Measurements from ENCODE around the gene CASKIN2.

The CASKIN2 gene

GRCh38 chr17:75504347-75505151, 10.8 kb downstream of the CASKIN2 start:
- peak; percentile 52 to 64 (median 59) for DNase-seq

DNA sequence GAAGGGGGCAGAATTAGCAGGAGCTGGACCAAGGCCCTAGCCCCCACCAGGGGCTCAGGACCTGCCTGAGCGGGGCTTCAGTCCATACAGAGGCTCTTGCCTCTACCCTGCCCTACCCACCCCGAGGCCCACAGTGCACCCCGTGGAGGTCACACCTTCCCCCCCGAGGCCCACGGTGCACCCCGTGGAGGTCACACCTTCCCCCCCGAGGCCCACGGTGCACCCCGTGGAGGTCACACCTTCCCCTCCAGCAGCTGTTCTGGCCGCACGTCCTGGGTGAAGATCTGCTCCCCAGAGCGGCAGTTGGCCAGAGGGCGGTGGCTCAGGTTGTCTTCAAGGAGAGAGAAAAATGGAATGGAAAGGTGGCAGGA, 11.4 kb downstream of the CASKIN2 start:
- DNase-seq, result no peak

DNA sequence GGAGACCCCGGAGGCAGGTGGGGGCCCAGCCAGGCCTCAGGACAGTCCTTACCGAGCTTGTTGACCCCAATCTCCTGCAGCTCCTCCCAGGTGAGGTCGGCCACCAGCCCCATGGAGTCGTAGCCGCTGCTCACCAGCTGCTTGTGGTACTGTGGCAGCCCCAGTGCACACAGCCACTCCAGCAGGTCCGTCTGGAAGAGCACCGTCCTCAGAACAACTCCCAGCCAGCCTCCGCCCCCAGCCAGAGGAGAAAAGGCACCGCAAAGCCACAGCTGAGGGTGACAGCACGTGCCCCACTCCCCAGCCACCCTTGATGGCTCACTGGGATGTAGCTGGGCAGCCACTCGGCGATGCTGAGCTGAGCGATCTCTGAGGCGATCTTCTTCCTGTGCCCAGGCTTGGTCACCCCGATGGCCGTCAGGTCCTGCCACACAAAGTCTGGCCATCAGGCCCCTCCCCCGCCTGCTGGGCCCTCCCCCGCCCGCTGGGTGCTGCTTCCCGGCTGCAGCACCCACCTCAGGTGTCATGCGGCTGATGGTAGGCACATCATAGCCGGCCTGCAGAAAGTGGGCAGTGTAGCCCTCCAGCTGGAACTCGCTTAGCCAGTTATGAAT, 11.9 kb downstream of the CASKIN2 start:
- no peak for DNase-seq

GRCh38 chr17:75502721-75503329, 12.5 kb downstream of the CASKIN2 start:
- DNase-seq, result no peak

DNA sequence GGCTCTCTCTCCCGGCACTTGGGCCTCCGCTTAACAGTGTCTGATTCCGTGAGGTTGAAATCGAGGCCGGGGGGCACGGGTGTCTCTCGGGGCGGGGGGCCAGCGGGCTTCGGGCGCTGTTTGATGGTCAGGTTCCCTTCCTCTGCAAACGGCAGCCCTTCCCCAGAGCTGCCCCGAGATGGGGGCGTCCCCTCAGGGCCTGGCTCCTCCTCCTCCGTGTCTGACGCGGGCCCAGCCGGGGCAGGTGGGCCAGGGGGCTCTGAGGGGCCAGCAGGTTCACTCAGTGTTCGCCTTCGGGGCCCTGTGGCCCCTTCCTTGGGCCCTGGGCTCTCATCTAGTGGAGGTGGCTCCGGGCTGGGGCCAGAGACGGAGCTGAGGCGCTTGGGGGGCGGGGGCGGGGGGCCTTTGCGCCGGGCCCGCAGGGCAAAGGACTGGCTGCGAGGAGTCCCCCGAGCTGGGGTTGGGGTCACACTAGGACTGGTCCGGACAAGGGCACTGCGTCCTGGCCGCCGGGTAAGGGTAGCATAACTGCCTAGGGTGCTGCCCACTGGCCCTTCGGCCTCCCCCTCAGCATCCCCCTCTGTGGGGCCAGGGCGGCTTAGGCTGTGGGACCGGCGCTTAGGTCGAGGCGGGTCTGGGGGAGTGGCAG, 13.1 kb downstream of the CASKIN2 start:
- no peak for DNase-seq

GRCh38 chr17:75501378-75502071, 13.8 kb downstream of the CASKIN2 start:
- DNase-seq, result no peak

DNA sequence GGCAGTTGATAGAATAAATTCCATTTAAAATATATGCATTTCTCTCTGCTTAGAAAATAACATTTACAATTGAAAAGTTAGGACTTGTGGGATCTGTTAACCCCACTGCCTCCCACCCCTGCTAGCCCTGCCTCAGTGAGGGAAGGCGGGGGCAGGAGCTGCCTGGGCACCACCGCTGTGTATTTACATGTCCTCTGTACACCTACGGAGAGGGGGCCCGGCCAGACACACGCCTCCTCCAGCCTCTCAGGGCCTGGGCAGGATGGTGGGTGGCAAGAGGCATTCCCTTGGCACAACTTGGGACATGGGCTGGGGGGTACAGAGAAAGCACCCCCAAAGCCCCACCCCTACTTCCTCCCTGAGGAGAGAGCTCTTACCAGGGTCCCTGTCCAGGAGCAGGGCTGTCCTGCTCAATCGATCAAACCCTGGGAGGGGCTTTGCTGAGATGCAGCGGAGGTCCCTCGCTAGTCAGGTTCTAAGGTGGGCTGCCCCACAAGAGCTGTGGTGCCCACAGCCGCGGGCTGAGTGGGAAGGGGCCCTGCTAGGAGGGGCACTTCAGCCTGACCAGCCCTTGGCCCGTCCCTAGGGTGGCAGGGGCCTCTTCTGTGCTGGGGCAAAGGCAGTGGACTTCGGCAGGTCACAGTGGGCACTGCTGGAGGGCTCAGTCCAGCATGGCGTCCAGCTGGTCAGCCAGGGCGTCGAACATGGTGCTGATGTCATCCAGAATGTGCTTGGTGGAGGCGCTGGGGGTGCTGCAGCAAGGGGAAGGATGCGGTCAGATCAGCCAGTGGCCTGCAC, 14.7 kb downstream of the CASKIN2 start:
- no peak for DNase-seq

GRCh38 chr17:75499313-75500022, 15.9 kb downstream of the CASKIN2 start:
- DNase-seq, result no peak

DNA sequence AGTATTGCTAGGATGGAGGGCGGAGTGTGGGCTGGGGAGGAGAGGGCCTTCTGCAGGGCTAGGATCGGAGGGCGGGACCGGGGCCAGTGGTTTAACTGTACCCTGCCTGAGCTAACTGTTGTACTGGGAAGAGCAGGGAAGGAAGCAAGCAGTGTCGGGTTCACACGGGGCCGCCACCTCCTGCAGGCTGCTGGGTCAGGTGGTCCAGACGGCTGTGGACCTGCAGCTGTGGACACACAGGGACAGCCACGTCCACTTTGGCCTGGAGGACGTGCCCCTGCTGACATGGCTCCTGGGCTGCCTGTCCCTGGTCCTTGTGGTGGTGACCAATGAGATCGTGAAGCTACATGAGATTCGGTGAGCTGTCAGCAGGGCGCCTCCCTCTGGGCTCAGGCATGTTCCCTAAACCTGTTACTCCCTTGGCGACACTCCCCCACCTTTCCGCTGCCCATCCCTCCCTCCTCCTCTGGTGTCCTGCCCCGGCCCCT, 16.6 kb downstream of the CASKIN2 start:
- DNase-seq, result no peak

GRCh38 chr17:75498039-75498725, 17.2 kb downstream of the CASKIN2 start:
- no peak for DNase-seq

GRCh38 chr17:75496005-75496404, 19.3 kb downstream of the CASKIN2 start:
- DNase-seq, result no peak

- no peak for DNase-seq
These were observed 20.9 kb downstream of the CASKIN2 start for GRCh38 chr17:75494326-75494877.

DNA sequence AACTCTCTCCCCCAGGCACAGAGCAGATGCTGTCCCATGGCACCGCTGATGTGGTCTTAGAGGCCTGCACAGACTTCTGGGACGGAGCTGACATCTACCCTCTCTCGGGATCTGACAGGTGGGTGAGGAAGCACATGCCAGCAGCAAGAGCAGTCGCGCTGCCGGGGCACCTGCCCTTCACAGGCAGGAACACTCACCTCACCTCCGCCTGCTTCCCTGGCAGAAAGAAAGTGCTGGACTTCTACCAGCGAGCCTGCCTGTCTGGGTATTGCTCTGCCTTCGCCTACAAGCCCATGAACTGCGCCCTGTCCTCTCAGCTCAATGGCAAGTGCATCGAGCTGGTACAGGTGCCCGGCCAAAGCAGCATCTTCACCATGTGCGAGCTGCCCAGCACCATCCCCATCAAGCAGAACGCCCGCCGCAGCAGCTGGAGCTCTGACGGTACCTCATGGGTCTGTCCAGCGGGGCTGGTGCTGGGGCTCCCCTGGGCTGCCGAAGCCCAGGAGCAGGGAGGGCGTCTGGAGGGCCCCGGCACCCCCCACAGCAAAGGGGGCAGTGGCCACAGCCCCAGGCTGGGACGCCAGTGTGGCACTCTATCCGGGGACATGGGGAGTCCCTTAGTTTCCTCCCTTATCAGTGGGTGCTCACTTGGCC, 21.7 kb downstream of the CASKIN2 start:
- DNase-seq, result no peak

DNA sequence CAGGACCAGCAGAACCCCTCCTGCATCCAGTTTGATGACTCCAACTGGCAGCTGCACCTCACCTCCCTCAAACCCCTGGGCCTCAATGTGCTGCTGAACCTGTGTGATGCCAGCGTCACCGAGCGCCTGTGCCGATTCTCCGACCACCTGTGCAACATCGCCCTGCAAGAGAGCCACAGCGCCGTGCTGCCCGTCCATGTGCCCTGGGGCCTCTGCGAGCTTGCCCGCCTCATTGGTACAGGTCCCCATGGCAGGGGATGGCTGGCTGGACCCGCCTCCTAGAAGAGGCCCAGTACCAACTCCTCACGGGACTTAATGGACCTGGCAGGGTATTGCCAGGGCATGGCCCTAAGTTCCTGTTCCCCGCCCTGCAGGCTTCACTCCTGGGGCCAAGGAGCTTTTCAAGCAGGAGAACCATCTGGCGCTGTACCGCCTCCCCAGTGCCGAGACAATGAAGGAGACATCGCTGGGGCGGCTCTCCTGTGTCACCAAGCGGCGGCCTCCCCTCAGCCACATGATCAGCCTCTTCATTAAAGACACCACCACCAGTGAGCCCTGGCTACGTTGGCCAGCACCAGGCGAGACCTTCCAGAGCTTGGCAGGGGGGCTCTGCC, 22.7 kb downstream of the CASKIN2 start:
- DNase-seq, result no peak

GRCh38 chr17:75491680-75492079, 23.7 kb downstream of the CASKIN2 start:
- DNase-seq, result no peak

GRCh38 chr17:75490953-75491649, 24.2 kb downstream of the CASKIN2 start:
- DNase-seq, result no peak

DNA sequence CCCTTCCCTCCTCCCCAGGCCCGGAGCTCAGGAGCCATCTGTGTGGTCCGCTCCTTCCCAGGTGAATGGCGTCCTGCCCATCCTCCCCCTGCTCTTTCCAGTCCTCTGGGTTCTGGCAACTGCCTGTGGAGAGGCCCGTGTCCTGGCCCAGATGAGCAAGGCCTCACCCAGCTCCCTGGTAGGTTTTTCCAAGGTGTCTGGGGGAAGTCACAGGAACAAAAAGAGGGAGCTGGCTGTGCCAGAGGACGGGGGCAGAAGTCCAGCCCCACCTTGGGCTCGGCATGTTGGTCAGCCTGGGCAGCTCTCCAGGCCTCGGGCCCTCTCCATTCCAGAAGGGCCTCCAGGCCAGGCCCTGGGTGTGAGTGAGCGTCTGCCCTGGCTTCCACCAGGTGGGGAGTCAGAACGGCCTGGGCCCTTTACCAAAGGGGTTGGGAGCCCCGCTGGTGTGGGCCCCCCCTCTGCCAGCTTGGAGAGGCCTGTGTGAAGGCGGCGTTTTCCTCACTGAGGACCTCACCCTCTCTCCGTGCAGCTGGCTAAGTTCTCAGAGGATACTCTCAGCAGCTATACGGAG, 25.1 kb downstream of the CASKIN2 start:
- DNase-seq, result no peak

GRCh38 chr17:75489511-75489955, 25.8 kb downstream of the CASKIN2 start:
- no peak for DNase-seq
